ENCODE results near the gene GALNT18. TPM values are rescaled to one million over a fixed set of nuclear protein-coding genes. Genes with fewer than 3 reads are reported as not detected.

Gene GALNT18
- polyA plus RNA-seq, 6 donors from 2014 or later: not detected

- peaks cover 0 to 17% (median 4%) of the 10 kb centered on the region in 3 donors for H3K27me3 Mint-ChIP-seq
- no peak for ATAC-seq (ENCODE audit: low read depth in 2 of 2)
- H3K36me3 Mint-ChIP-seq: no peaks in the 10 kb centered on the region
- H3K4me1 Mint-ChIP-seq: no peaks in the 10 kb centered on the region
- H3K9me3 Mint-ChIP-seq: peaks cover 0 to 1% (median 0%) of the 10 kb centered on the region in 7 donors
- no peak overlapping the region for H3K27ac Mint-ChIP-seq
- DNase-seq: no peak
- H3K4me3 Mint-ChIP-seq: no peak overlapping the region
Observed at GRCh38 chr11:11293798-11294550, 327.8 kb downstream of the GALNT18 start.

- no peak for DNase-seq
- no peak for ATAC-seq (ENCODE audit: low read depth in 2 of 2)
- peaks cover 0 to 1% (median 0%) of the 10 kb centered on the region in 7 donors for H3K9me3 Mint-ChIP-seq
- no peak overlapping the region for H3K4me3 Mint-ChIP-seq
- H3K27ac Mint-ChIP-seq: peak overlapping the region in 1 of 6 donors; percentile 53
- no peaks in the 10 kb centered on the region for H3K4me1 Mint-ChIP-seq
- H3K36me3 Mint-ChIP-seq: no peaks in the 10 kb centered on the region
- peaks cover 7 to 21% (median 7%) of the 10 kb centered on the region in 3 donors for H3K27me3 Mint-ChIP-seq
Observed at GRCh38 chr11:11292839-11293238, 329.0 kb downstream of the GALNT18 start.

GRCh38 chr11:11291041-11292015 lies 330.5 kb downstream of the GALNT18 start:
- H3K9me3 Mint-ChIP-seq: peaks cover 0 to 1% (median 0%) of the 10 kb centered on the region in 7 donors
- no peaks in the 10 kb centered on the region for H3K36me3 Mint-ChIP-seq
- H3K4me3 Mint-ChIP-seq: no peak overlapping the region
- DNase-seq (no peak), ATAC-seq (ENCODE audit: low read depth in 2 of 2) (no peak)
- H3K27ac Mint-ChIP-seq: no peak overlapping the region
- H3K4me1 Mint-ChIP-seq: no peaks in the 10 kb centered on the region
- peaks cover 7 to 26% (median 10%) of the 10 kb centered on the region in 3 donors for H3K27me3 Mint-ChIP-seq

GRCh38 chr11:11290354-11290753 lies 331.5 kb downstream of the GALNT18 start:
- Mint-ChIP-seq H3K4me3 (no peak overlapping the region), H3K27ac (no peak overlapping the region), H3K36me3 (no peaks in the 10 kb centered on the region), H3K4me1 (no peaks in the 10 kb centered on the region), H3K9me3 (peaks cover 0 to 1% (median 0%) of the 10 kb centered on the region in 7 donors), H3K27me3 (peaks cover 14 to 32% (median 16%) of the 10 kb centered on the region in 3 donors)
- DNase-seq (no peak), ATAC-seq (ENCODE audit: low read depth in 2 of 2) (no peak)

- no peak for DNase-seq
- Mint-ChIP-seq H3K4me1 (no peaks in the 10 kb centered on the region), H3K27ac (no peak overlapping the region), H3K4me3 (no peak overlapping the region), H3K36me3 (no peaks in the 10 kb centered on the region), H3K9me3 (peaks cover 0 to 1% (median 0%) of the 10 kb centered on the region in 7 donors), H3K27me3 (peaks cover 14 to 32% (median 16%) of the 10 kb centered on the region in 3 donors)
- no peak for ATAC-seq (ENCODE audit: low read depth in 2 of 2)
Observed at GRCh38 chr11:11289669-11290068, 332.1 kb downstream of the GALNT18 start.

- Mint-ChIP-seq H3K27ac (peak overlapping the region in 1 of 6 donors; percentile 48), H3K36me3 (no peaks in the 10 kb centered on the region), H3K27me3 (peaks cover 14 to 32% (median 16%) of the 10 kb centered on the region in 3 donors), H3K4me1 (no peaks in the 10 kb centered on the region), H3K4me3 (no peak overlapping the region), H3K9me3 (peaks cover 0 to 1% (median 0%) of the 10 kb centered on the region in 7 donors)
- DNase-seq (no peak), ATAC-seq (ENCODE audit: low read depth in 2 of 2) (no peak)
Observed at GRCh38 chr11:11288972-11289616, 332.7 kb downstream of the GALNT18 start.

- no peak overlapping the region for H3K4me3 Mint-ChIP-seq
Observed at GRCh38 chr11:11284481-11284880, 337.3 kb downstream of the GALNT18 start.

GRCh38 chr11:11281626-11282025 lies 340.2 kb downstream of the GALNT18 start:
- Mint-ChIP-seq H3K9me3 (peaks cover 0 to 4% (median 0%) of the 10 kb centered on the region in 7 donors), H3K36me3 (no peaks in the 10 kb centered on the region), H3K4me3 (no peak overlapping the region), H3K27me3 (peaks cover 19 to 24% (median 21%) of the 10 kb centered on the region in 3 donors), H3K4me1 (no peaks in the 10 kb centered on the region), H3K27ac (no peak overlapping the region)
- no peak for ATAC-seq (ENCODE audit: low read depth in 2 of 2)
- DNase-seq: no peak

More at GRCh38 chr11:11284481-11284880, 337.3 kb downstream of the GALNT18 start:
- H3K27me3 Mint-ChIP-seq: peaks cover 15 to 18% (median 16%) of the 10 kb centered on the region in 3 donors
- no peaks in the 10 kb centered on the region for H3K4me1 Mint-ChIP-seq
- no peak for DNase-seq
- H3K9me3 Mint-ChIP-seq: no peaks in the 10 kb centered on the region
- H3K27ac Mint-ChIP-seq: no peak overlapping the region
- ATAC-seq (ENCODE audit: low read depth in 2 of 2): no peak
- no peaks in the 10 kb centered on the region for H3K36me3 Mint-ChIP-seq

- ATAC-seq (ENCODE audit: low read depth in 2 of 2) (no peak), DNase-seq (no peak)
- no peaks in the 10 kb centered on the region for H3K4me1 Mint-ChIP-seq
- H3K27me3 Mint-ChIP-seq: peaks cover 14 to 20% (median 17%) of the 10 kb centered on the region in 3 donors
- no peak overlapping the region for H3K27ac Mint-ChIP-seq
- peaks cover 0 to 7% (median under 1%) of the 10 kb centered on the region in 7 donors for H3K9me3 Mint-ChIP-seq
- no peak overlapping the region for H3K4me3 Mint-ChIP-seq
- no peaks in the 10 kb centered on the region for H3K36me3 Mint-ChIP-seq
Observed at GRCh38 chr11:11280826-11281225, 341.0 kb downstream of the GALNT18 start.

GRCh38 chr11:11279956-11280689 lies 341.7 kb downstream of the GALNT18 start:
- Mint-ChIP-seq H3K9me3 (peaks cover 0 to 14% (median 5%) of the 10 kb centered on the region in 7 donors), H3K36me3 (no peaks in the 10 kb centered on the region), H3K27me3 (peaks cover 13 to 22% (median 18%) of the 10 kb centered on the region in 3 donors), H3K27ac (no peak overlapping the region), H3K4me3 (no peak overlapping the region), H3K4me1 (no peaks in the 10 kb centered on the region)
- ATAC-seq (ENCODE audit: low read depth in 2 of 2): no peak
- DNase-seq: no peak

GRCh38 chr11:11272254-11272653 lies 349.6 kb downstream of the GALNT18 start:
- no peak overlapping the region for H3K27ac Mint-ChIP-seq
- H3K9me3 Mint-ChIP-seq: peaks cover 0 to 26% (median 8%) of the 10 kb centered on the region in 7 donors
- H3K27me3 Mint-ChIP-seq: peaks cover 5 to 45% (median 16%) of the 10 kb centered on the region in 3 donors
- H3K4me1 Mint-ChIP-seq: no peaks in the 10 kb centered on the region
- DNase-seq: no peak
- ATAC-seq (ENCODE audit: low read depth in 2 of 2): no peak
- no peaks in the 10 kb centered on the region for H3K36me3 Mint-ChIP-seq
- no peak overlapping the region for H3K4me3 Mint-ChIP-seq

- no peak overlapping the region for H3K27ac Mint-ChIP-seq
- no peaks in the 10 kb centered on the region for H3K4me1 Mint-ChIP-seq
Observed at GRCh38 chr11:11270236-11270775, 351.5 kb downstream of the GALNT18 start.

More at GRCh38 chr11:11270236-11270775, 351.5 kb downstream of the GALNT18 start:
- H3K27me3 Mint-ChIP-seq: peaks cover 5 to 32% (median 16%) of the 10 kb centered on the region in 3 donors
- no peak overlapping the region for H3K4me3 Mint-ChIP-seq
- no peaks in the 10 kb centered on the region for H3K36me3 Mint-ChIP-seq
- ATAC-seq (ENCODE audit: low read depth in 2 of 2): no peak
- H3K9me3 Mint-ChIP-seq: peaks cover 0 to 18% (median 3%) of the 10 kb centered on the region in 7 donors
- DNase-seq: no peak

Measured in naive B cell (primary cell).